Endothelial cell of umbilical vein (primary cell): ENCODE results near the gene GABPA.

Experiments
- POLR2AphosphoS5 ChIP-seq: IDR thresholded peaks from 2 replicates; pipeline ENCODE4 v1.6.1; 2012; ENCODE audit warnings: low read depth, mild to moderate bottlenecking, control low read depth, low read length, moderate library complexity; ENCODE audit not compliant: insufficient read depth
- TF ChIP-seq, protein P1 (sequence below), 2 donors: IDR thresholded peaks; 1 replicate in 1 of 2; 2 replicates in 1 of 2; pipeline ENCODE4 v1.5.1; 2011; ENCODE audit warnings: low read length in 2 of 2, mild to moderate bottlenecking in 2 of 2, moderate library complexity in 2 of 2, control low read depth in 1 of 2, inconsistent platforms in 1 of 2, low read depth in 1 of 2; ENCODE audit not compliant: insufficient read depth in 1 of 2; ENCODE audit errors: extremely low read depth in 1 of 2

DNA sequence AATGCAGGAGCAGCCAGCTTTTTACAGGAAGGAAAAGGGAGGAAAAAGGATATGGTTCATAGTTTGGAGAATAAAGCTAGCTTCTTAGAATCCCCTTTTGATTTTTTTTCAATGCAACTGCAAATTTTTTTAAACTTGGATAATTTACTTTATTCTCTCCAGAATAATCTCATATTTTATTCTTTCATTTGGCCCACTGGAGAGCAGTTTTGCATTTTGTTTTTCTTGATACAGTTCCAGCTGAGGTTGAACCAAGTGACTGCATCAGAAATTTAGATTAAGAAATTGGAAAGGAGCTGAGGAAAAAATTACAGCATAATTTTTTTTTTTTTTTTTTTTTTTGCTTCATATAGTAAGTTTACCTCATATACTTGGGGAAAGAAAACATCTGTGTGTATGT is 22.8 kb downstream of the GABPA start:
- TF ChIP-seq, protein P1, sequence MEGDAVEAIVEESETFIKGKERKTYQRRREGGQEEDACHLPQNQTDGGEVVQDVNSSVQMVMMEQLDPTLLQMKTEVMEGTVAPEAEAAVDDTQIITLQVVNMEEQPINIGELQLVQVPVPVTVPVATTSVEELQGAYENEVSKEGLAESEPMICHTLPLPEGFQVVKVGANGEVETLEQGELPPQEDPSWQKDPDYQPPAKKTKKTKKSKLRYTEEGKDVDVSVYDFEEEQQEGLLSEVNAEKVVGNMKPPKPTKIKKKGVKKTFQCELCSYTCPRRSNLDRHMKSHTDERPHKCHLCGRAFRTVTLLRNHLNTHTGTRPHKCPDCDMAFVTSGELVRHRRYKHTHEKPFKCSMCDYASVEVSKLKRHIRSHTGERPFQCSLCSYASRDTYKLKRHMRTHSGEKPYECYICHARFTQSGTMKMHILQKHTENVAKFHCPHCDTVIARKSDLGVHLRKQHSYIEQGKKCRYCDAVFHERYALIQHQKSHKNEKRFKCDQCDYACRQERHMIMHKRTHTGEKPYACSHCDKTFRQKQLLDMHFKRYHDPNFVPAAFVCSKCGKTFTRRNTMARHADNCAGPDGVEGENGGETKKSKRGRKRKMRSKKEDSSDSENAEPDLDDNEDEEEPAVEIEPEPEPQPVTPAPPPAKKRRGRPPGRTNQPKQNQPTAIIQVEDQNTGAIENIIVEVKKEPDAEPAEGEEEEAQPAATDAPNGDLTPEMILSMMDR (IDR thresholded peaks at IDR 0.05; ENCODE audit: extremely low read depth in 1 of 2, insufficient read depth in 1 of 2, low read depth in 1 of 2, low read length in 2 of 2), result no peak
- no peak for TF ChIP-seq POLR2AphosphoS5
